Suprapubic skin (tissue), 4 donors: ENCODE results near the gene EHD3.

ENCODE experiments used
- POLR2A ChIP-seq, 2 donors: fragments of 450-650 bp; IDR thresholded peaks; one replicate each; pipeline ENCODE4 v1.6.1; 2017; ENCODE audit warnings: antibody characterized with exemption in 2 of 2, mild to moderate bottlenecking in 2 of 2, moderate library complexity in 2 of 2
- POLR2AphosphoS5 ChIP-seq, 3 donors: sonication (generic); formaldehyde crosslinking; IDR thresholded peaks; one replicate each; pipeline ENCODE4 v1.6.1; 2017; ENCODE audit warnings: antibody characterized with exemption in 3 of 3
- TF ChIP-seq, protein P1 (sequence below), 2 donors: fragments of 200-600 bp in 1 of 2; fragments of 450-650 bp in 1 of 2; sonication (generic) in 1 of 2; IDR thresholded peaks; one replicate each; pipeline ENCODE4 v1.5.1; 2016 to 2019; ENCODE audit warnings: antibody characterized with exemption in 2 of 2, mild to moderate bottlenecking in 1 of 2, moderate library complexity in 1 of 2

DNA sequence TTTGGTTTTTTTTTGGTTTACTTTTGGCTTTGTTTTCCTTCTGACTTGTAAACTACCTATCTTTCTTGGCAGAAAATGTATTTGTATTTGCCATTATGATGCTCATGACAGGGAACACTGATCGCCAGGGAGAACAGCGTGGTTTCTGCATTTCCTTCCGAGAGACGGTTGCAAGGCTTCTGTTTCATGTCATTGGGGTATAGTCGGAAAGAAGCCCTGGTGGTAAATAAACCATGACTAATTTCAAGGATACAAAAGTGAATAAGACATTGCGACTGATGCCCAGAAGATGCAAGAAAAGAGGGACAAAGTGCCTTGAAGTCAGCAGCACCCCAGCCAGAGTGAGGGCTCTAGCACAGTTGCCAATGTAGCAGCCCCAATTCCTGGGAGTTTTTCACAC is 12.4 kb upstream of the EHD3 start:
- TF ChIP-seq POLR2A (IDR thresholded peaks at IDR 0.05) (no peak), POLR2AphosphoS5 (IDR thresholded peaks at IDR 0.05) (no peak)
- TF ChIP-seq, protein P1, sequence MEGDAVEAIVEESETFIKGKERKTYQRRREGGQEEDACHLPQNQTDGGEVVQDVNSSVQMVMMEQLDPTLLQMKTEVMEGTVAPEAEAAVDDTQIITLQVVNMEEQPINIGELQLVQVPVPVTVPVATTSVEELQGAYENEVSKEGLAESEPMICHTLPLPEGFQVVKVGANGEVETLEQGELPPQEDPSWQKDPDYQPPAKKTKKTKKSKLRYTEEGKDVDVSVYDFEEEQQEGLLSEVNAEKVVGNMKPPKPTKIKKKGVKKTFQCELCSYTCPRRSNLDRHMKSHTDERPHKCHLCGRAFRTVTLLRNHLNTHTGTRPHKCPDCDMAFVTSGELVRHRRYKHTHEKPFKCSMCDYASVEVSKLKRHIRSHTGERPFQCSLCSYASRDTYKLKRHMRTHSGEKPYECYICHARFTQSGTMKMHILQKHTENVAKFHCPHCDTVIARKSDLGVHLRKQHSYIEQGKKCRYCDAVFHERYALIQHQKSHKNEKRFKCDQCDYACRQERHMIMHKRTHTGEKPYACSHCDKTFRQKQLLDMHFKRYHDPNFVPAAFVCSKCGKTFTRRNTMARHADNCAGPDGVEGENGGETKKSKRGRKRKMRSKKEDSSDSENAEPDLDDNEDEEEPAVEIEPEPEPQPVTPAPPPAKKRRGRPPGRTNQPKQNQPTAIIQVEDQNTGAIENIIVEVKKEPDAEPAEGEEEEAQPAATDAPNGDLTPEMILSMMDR (IDR thresholded peaks at IDR 0.05), result no peak
